GM12878 (cell line): ENCODE measurements around the gene DNTT. TPM values are rescaled to one million over a fixed set of nuclear protein-coding genes. Genes with fewer than 3 reads are reported as not detected.
A peak's percentile ranks its signal among the peaks of the same experiment; 100 is the strongest.

Experiments
- CREM ChIP-seq: IDR thresholded peaks from 2 replicates; pipeline ENCODE4 v1.6.1; 2014; ENCODE audit warnings: antibody characterized with exemption, low read depth
- DPF2 ChIP-seq: fragments of 450-650 bp; IDR thresholded peaks from 2 replicates; pipeline ENCODE4 v1.6.1; 2017; ENCODE audit warnings: mild to moderate bottlenecking
- E2F4 ChIP-seq: IDR thresholded peaks from 2 replicates; pipeline ENCODE4 v1.6.1; 2012; ENCODE audit warnings: low read depth, low read length, improper control_type of control experiment
- FOXK2 ChIP-seq: fragments of 450-650 bp; IDR thresholded peaks from 2 replicates; pipeline ENCODE4 v1.6.1; 2017; ENCODE audit warnings: mild to moderate bottlenecking, moderate library complexity
- IKZF1 ChIP-seq: fragments of 450-650 bp; conservative IDR thresholded peaks from 2 replicates; pipeline ENCODE4 v1.6.1; 2017; ENCODE audit warnings: antibody characterized with exemption, mild to moderate bottlenecking
- NR2C2 ChIP-seq: IDR thresholded peaks from 2 replicates; pipeline ENCODE4 v1.6.1; 2011; ENCODE audit warnings: borderline replicate concordance, low read depth; ENCODE audit not compliant: control insufficient read depth, insufficient read length
- NR2F1 ChIP-seq: fragments of 450-650 bp; conservative IDR thresholded peaks from 2 replicates; pipeline ENCODE4 v1.6.1; 2017; ENCODE audit warnings: mild to moderate bottlenecking
- RUNX3 ChIP-seq: IDR thresholded peaks from 2 replicates; pipeline ENCODE4 v1.6.1; 2012; ENCODE audit warnings: low read length, inconsistent platforms
- SMAD5 ChIP-seq: IDR thresholded peaks from 2 replicates; pipeline ENCODE4 v1.6.1; 2016; ENCODE audit warnings: antibody characterized with exemption, low read depth
- SP1 ChIP-seq: IDR thresholded peaks from one replicate; pipeline ENCODE4 v1.6.1; 2011; ENCODE audit warnings: low read depth, low read length
- USF1 ChIP-seq: IDR thresholded peaks from 2 replicates; pipeline ENCODE4 v1.6.1; 2011; ENCODE audit warnings: borderline replicate concordance, low read depth, mild to moderate bottlenecking, moderate library complexity, mixed read lengths, low read length; ENCODE audit not compliant: insufficient read depth; ENCODE audit errors: extremely low read length
- polyA plus RNA-seq, 11 experiments: library from polyadenylated mRNA; depleted of rRNA in 4 of 11; unstranded in 6 of 11; stranded (reverse) in 5 of 11; fragments of >200 nt; fragmentation: Nextera tagmentation in 4 of 11; fragmentation: Illumina TruSeq in 1 of 11; extraction: Ambion mirVana in 4 of 11; extraction: Trizol in 1 of 11; gene quantifications; 1 replicate in 1 of 11; 2 replicates in 10 of 11; pipeline versions ENCODE4 v1.2.1 to v1.2.3, GENCODE V29; 2011 to 2016; ENCODE audit warnings: inconsistent platforms in 2 of 11, missing spikeins in 2 of 11, low read depth in 1 of 11
- total RNA-seq, 4 experiments: library from RNA; depleted of rRNA in 3 of 4; stranded (reverse); fragments of >200 nt in 3 of 4; fragmentation: Illumina TruSeq in 1 of 4; extraction: Trizol in 1 of 4; gene quantifications; 2 replicates each; pipeline versions ENCODE4 v1.2.1 to v1.2.3, GENCODE V29; 2013 to 2021
- TF ChIP-seq, protein P1 (sequence below), 3 experiments: IDR thresholded peaks in 2 of 3; conservative IDR thresholded peaks in 1 of 3; 2 replicates each; pipeline ENCODE4 v1.5.1; 2011; ENCODE audit warnings: low read depth in 3 of 3, low read length in 3 of 3, mild to moderate bottlenecking in 3 of 3, control low read depth in 2 of 3, moderate library complexity in 2 of 3, inconsistent platforms in 1 of 3, mixed read lengths in 1 of 3; ENCODE audit not compliant: control insufficient read depth in 2 of 3, insufficient read depth in 1 of 3; ENCODE audit errors: extremely low read depth in 1 of 3
- TF ChIP-seq, protein P2 (sequence below): fragments of 150-350 bp; IDR thresholded peaks from 2 replicates; pipeline ENCODE4 v1.6.1; 2016; ENCODE audit warnings: low read depth, low read length
- TF ChIP-seq, protein P3 (sequence below): IDR thresholded peaks from 2 replicates; pipeline ENCODE4 v1.6.1; 2011; ENCODE audit warnings: mild to moderate bottlenecking, low read depth, low read length, moderate library complexity; ENCODE audit not compliant: insufficient replicate concordance

DNTT gene
- total and polyA plus RNA-seq, 10 of the 15 experiments (the other 5 are each of a cell fraction or from before 2014, with no cell fraction given): 0.06 to 0.13 (median 0.09) TPM; not detected in 5

DNA sequence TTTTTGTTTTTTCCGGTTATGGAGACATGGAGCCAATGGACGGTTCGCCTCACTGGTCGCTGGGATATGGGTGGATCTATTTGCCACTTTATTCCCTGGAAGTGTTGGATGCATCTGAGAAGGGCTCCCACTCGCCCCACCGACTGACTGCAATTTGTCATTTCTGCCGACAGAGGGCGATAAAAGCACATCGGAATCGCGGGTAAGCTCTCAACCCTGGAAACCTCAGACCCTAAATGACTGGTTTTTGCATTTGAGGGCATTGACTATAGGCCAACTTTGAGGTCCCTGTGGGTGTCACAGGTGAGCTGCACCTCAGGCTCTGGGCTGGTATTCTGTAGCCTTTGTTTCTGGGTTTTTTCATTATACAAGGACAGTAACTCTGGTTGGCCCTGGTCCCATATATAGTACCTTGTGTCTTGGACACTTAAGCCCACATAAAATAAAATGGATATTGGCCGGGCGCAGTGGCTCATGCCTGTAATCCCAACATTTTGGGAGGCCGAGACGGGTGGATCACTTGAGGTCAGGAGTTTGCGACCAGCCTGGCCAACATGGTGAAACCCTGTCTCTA, 66.4 kb downstream of the DNTT start (continued):
- TF ChIP-seq, protein P1, sequence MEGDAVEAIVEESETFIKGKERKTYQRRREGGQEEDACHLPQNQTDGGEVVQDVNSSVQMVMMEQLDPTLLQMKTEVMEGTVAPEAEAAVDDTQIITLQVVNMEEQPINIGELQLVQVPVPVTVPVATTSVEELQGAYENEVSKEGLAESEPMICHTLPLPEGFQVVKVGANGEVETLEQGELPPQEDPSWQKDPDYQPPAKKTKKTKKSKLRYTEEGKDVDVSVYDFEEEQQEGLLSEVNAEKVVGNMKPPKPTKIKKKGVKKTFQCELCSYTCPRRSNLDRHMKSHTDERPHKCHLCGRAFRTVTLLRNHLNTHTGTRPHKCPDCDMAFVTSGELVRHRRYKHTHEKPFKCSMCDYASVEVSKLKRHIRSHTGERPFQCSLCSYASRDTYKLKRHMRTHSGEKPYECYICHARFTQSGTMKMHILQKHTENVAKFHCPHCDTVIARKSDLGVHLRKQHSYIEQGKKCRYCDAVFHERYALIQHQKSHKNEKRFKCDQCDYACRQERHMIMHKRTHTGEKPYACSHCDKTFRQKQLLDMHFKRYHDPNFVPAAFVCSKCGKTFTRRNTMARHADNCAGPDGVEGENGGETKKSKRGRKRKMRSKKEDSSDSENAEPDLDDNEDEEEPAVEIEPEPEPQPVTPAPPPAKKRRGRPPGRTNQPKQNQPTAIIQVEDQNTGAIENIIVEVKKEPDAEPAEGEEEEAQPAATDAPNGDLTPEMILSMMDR (IDR thresholded peaks at IDR 0.05 in 2 of 3, conservative IDR thresholded peaks at IDR 0.05 in 1 of 3; ENCODE audit: control insufficient read depth in 2 of 3, extremely low read depth in 1 of 3, insufficient read depth in 1 of 3, low read depth in 3 of 3, low read length in 3 of 3): peak; percentile 71 to 93 (median 84)
- TF ChIP-seq NR2F1 (no peak), E2F4 (no peak), CREM (no peak), NR2C2 (no peak), USF1 (no peak), IKZF1 (no peak), FOXK2 (no peak), SP1 (no peak), RUNX3 (peak; percentile 21; the same call in 1 of the 2 replicates), DPF2 (no peak), SMAD5 (no peak)
- TF ChIP-seq, protein P2, sequence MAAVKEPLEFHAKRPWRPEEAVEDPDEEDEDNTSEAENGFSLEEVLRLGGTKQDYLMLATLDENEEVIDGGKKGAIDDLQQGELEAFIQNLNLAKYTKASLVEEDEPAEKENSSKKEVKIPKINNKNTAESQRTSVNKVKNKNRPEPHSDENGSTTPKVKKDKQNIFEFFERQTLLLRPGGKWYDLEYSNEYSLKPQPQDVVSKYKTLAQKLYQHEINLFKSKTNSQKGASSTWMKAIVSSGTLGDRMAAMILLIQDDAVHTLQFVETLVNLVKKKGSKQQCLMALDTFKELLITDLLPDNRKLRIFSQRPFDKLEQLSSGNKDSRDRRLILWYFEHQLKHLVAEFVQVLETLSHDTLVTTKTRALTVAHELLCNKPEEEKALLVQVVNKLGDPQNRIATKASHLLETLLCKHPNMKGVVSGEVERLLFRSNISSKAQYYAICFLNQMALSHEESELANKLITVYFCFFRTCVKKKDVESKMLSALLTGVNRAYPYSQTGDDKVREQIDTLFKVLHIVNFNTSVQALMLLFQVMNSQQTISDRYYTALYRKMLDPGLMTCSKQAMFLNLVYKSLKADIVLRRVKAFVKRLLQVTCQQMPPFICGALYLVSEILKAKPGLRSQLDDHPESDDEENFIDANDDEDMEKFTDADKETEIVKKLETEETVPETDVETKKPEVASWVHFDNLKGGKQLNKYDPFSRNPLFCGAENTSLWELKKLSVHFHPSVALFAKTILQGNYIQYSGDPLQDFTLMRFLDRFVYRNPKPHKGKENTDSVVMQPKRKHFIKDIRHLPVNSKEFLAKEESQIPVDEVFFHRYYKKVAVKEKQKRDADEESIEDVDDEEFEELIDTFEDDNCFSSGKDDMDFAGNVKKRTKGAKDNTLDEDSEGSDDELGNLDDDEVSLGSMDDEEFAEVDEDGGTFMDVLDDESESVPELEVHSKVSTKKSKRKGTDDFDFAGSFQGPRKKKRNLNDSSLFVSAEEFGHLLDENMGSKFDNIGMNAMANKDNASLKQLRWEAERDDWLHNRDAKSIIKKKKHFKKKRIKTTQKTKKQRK: no peak
- TF ChIP-seq, protein P3, sequence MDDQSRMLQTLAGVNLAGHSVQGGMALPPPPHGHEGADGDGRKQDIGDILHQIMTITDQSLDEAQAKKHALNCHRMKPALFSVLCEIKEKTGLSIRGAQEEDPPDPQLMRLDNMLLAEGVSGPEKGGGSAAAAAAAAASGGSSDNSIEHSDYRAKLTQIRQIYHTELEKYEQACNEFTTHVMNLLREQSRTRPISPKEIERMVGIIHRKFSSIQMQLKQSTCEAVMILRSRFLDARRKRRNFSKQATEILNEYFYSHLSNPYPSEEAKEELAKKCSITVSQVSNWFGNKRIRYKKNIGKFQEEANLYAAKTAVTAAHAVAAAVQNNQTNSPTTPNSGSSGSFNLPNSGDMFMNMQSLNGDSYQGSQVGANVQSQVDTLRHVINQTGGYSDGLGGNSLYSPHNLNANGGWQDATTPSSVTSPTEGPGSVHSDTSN: no peak
- TF ChIP-seq, all 136 proteins: peak for 3
